Measurements from ENCODE around the gene LSM8.

DNA sequence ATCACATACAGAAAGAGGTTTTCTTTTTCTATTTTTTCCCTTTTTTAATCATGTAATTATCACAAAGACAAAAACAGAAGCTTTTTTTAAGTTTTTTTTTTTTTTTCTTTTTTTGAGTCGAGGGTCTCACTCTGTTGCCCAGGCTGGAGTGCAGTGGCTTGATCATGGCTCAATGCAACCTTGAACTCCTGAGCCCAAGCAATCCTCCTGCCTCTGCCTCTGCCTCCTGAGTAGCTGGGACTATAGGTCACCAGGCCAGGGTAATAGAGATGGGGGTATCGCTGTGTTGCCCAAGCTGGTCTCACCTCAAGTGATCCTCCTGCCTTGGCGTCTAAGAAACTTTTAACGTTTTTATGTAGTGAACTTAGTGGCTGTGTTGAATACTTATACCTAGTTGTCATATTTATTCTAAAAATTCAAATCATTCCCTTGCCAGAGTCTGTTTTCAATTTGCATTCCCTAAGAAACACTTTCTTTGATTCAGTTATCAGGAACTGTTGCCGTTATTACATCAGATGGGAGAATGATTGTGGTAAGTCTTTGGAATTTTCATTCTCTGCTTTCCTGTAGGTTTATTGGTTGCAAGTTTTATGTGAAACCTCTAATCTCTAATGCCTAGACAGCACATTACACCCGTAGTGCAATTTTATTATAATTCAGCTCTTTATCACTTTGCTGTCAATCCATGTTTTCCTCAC lies 1.3 kb downstream of the LSM8 start:
- TF ChIP-seq, protein P1, sequence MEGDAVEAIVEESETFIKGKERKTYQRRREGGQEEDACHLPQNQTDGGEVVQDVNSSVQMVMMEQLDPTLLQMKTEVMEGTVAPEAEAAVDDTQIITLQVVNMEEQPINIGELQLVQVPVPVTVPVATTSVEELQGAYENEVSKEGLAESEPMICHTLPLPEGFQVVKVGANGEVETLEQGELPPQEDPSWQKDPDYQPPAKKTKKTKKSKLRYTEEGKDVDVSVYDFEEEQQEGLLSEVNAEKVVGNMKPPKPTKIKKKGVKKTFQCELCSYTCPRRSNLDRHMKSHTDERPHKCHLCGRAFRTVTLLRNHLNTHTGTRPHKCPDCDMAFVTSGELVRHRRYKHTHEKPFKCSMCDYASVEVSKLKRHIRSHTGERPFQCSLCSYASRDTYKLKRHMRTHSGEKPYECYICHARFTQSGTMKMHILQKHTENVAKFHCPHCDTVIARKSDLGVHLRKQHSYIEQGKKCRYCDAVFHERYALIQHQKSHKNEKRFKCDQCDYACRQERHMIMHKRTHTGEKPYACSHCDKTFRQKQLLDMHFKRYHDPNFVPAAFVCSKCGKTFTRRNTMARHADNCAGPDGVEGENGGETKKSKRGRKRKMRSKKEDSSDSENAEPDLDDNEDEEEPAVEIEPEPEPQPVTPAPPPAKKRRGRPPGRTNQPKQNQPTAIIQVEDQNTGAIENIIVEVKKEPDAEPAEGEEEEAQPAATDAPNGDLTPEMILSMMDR (IDR thresholded peaks at IDR 0.05), result no peak
- no peak for TF ChIP-seq EZH2 (IDR thresholded peaks at IDR 0.05; ENCODE audit: borderline replicate concordance, insufficient read depth, low read depth, low read length, poor library complexity, severe bottlenecking)
